ENCODE results near the gene CARD10. TPM values are rescaled to one million over a fixed set of nuclear protein-coding genes. Genes with fewer than 3 reads are reported as not detected.

Gene CARD10
- total and polyA plus RNA-seq, 2 of the 13 experiments (the other 11 are each of a cell fraction or from before 2014, with no cell fraction given): 35.2 to 55.8 TPM

GRCh38 chr22:37486224-37486845 is 32.9 kb downstream of the CARD10 start, which contains the start of gene MFNG (continued):
- TF ChIP-seq FOXP4 (CRISPR knock-in tag; IDR thresholded peaks at IDR 0.05) (no peak), SMAD1 (CRISPR knock-in tag; IDR thresholded peaks at IDR 0.05; ENCODE audit: borderline replicate concordance, low read depth) (no peak), HNRNPLL (IDR thresholded peaks at IDR 0.05; ENCODE audit: low read depth, low read length, poor library complexity, severe bottlenecking) (peak; percentile 23), ZMAT5 (CRISPR knock-in tag; IDR thresholded peaks at IDR 0.05; ENCODE audit: borderline replicate concordance, low read depth) (no peak), ELF3 (CRISPR knock-in tag; IDR thresholded peaks at IDR 0.05) (peak; percentile 30; the same call in 1 of the 2 replicates), HDAC6 (IDR thresholded peaks at IDR 0.05; ENCODE audit: low read depth, low read length) (no peak), KDM4B (CRISPR knock-in tag; IDR thresholded peaks at IDR 0.05) (no peak), TOE1 (CRISPR knock-in tag; IDR thresholded peaks at IDR 0.05) (no peak), ZFP82 (CRISPR knock-in tag; IDR thresholded peaks at IDR 0.05; ENCODE audit: borderline replicate concordance) (no peak), TFAP4 (IDR thresholded peaks at IDR 0.05; ENCODE audit: borderline replicate concordance, low read depth) (peak; percentile 59; the same call in 1 of the 2 replicates), NAIF1 (CRISPR knock-in tag; IDR thresholded peaks at IDR 0.05; ENCODE audit: borderline replicate concordance) (no peak), GATA4 (IDR thresholded peaks at IDR 0.05; ENCODE audit: borderline replicate concordance, low read depth) (no peak), POLR2G (IDR thresholded peaks at IDR 0.05; ENCODE audit: low read depth, low read length) (0 out of 2 replicates have a peak, but pooled peaks have one; percentile 36), PHF21A (CRISPR knock-in tag; IDR thresholded peaks at IDR 0.05) (peak; percentile 68), ZBTB8A (CRISPR knock-in tag; IDR thresholded peaks at IDR 0.05; ENCODE audit: borderline replicate concordance, low read depth) (no peak), ZSCAN22 (CRISPR knock-in tag; IDR thresholded peaks at IDR 0.05) (no peak), MAFF (IDR thresholded peaks at IDR 0.05; ENCODE audit: low read depth, low read length) (no peak), MZF1 (CRISPR knock-in tag; IDR thresholded peaks at IDR 0.05; ENCODE audit: borderline replicate concordance) (no peak)
- TF ChIP-seq, protein P1, sequence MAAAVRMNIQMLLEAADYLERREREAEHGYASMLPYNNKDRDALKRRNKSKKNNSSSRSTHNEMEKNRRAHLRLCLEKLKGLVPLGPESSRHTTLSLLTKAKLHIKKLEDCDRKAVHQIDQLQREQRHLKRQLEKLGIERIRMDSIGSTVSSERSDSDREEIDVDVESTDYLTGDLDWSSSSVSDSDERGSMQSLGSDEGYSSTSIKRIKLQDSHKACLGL (CRISPR knock-in tag; IDR thresholded peaks at IDR 0.05): no peak
- TF ChIP-seq, protein P2, sequence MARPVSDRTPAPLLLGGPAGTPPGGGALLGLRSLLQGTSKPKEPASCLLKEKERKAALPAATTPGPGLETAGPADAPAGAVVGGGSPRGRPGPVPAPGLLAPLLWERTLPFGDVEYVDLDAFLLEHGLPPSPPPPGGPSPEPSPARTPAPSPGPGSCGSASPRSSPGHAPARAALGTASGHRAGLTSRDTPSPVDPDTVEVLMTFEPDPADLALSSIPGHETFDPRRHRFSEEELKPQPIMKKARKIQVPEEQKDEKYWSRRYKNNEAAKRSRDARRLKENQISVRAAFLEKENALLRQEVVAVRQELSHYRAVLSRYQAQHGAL (CRISPR knock-in tag; IDR thresholded peaks at IDR 0.05; ENCODE audit: not compliant biosample characterization): no peak
- TF ChIP-seq, protein P3, sequence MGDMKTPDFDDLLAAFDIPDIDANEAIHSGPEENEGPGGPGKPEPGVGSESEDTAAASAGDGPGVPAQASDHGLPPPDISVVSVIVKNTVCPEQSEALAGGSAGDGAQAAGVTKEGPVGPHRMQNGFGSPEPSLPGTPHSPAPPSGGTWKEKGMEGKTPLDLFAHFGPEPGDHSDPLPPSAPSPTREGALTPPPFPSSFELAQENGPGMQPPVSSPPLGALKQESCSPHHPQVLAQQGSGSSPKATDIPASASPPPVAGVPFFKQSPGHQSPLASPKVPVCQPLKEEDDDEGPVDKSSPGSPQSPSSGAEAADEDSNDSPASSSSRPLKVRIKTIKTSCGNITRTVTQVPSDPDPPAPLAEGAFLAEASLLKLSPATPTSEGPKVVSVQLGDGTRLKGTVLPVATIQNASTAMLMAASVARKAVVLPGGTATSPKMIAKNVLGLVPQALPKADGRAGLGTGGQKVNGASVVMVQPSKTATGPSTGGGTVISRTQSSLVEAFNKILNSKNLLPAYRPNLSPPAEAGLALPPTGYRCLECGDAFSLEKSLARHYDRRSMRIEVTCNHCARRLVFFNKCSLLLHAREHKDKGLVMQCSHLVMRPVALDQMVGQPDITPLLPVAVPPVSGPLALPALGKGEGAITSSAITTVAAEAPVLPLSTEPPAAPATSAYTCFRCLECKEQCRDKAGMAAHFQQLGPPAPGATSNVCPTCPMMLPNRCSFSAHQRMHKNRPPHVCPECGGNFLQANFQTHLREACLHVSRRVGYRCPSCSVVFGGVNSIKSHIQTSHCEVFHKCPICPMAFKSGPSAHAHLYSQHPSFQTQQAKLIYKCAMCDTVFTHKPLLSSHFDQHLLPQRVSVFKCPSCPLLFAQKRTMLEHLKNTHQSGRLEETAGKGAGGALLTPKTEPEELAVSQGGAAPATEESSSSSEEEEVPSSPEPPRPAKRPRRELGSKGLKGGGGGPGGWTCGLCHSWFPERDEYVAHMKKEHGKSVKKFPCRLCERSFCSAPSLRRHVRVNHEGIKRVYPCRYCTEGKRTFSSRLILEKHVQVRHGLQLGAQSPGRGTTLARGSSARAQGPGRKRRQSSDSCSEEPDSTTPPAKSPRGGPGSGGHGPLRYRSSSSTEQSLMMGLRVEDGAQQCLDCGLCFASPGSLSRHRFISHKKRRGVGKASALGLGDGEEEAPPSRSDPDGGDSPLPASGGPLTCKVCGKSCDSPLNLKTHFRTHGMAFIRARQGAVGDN (CRISPR knock-in tag; IDR thresholded peaks at IDR 0.05): peak; percentile 72

All from HepG2 (cell line).